ENCODE results near the gene SCRN2. TPM values are rescaled to one million over a fixed set of nuclear protein-coding genes. Genes with fewer than 3 reads are reported as not detected.

The SCRN2 gene
- total and polyA plus RNA-seq, 2 of the 13 experiments (the other 11 are each of a cell fraction or from before 2014, with no cell fraction given): 21.7 to 29.5 TPM

- no peak for TF ChIP-seq SOX13 (IDR thresholded peaks at IDR 0.05)
- no peak; a peak in 1 of 4 replicates for TF ChIP-seq SOX13 (CRISPR knock-in tag; conservative IDR thresholded peaks at IDR 0.05 in 1 of 2, IDR thresholded peaks at IDR 0.05 in 1 of 2)
- TF ChIP-seq ZNF275 (CRISPR knock-in tag; IDR thresholded peaks at IDR 0.05; ENCODE audit: borderline replicate concordance): no peak
- peak; percentile 22; the same call in 1 of the 2 replicates for TF ChIP-seq PITX1 (CRISPR knock-in tag; IDR thresholded peaks at IDR 0.05)
- no peak for TF ChIP-seq SRSF1 (optimal IDR thresholded peaks at IDR 0.05; ENCODE audit: low read depth, low read length)
- TF ChIP-seq MAF1 (CRISPR knock-in tag; IDR thresholded peaks at IDR 0.05; ENCODE audit: borderline replicate concordance): no peak
- TF ChIP-seq, protein P1, sequence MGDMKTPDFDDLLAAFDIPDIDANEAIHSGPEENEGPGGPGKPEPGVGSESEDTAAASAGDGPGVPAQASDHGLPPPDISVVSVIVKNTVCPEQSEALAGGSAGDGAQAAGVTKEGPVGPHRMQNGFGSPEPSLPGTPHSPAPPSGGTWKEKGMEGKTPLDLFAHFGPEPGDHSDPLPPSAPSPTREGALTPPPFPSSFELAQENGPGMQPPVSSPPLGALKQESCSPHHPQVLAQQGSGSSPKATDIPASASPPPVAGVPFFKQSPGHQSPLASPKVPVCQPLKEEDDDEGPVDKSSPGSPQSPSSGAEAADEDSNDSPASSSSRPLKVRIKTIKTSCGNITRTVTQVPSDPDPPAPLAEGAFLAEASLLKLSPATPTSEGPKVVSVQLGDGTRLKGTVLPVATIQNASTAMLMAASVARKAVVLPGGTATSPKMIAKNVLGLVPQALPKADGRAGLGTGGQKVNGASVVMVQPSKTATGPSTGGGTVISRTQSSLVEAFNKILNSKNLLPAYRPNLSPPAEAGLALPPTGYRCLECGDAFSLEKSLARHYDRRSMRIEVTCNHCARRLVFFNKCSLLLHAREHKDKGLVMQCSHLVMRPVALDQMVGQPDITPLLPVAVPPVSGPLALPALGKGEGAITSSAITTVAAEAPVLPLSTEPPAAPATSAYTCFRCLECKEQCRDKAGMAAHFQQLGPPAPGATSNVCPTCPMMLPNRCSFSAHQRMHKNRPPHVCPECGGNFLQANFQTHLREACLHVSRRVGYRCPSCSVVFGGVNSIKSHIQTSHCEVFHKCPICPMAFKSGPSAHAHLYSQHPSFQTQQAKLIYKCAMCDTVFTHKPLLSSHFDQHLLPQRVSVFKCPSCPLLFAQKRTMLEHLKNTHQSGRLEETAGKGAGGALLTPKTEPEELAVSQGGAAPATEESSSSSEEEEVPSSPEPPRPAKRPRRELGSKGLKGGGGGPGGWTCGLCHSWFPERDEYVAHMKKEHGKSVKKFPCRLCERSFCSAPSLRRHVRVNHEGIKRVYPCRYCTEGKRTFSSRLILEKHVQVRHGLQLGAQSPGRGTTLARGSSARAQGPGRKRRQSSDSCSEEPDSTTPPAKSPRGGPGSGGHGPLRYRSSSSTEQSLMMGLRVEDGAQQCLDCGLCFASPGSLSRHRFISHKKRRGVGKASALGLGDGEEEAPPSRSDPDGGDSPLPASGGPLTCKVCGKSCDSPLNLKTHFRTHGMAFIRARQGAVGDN (CRISPR knock-in tag; IDR thresholded peaks at IDR 0.05): peak; percentile 43
- no peak for TF ChIP-seq ZBTB7A (CRISPR knock-in tag; IDR thresholded peaks at IDR 0.05)
- TF ChIP-seq NKX3-1 (CRISPR knock-in tag; IDR thresholded peaks at IDR 0.05): no peak
- TF ChIP-seq HES4 (CRISPR knock-in tag; IDR thresholded peaks at IDR 0.05; ENCODE audit: borderline replicate concordance): 0 out of 2 replicates have a peak, but pooled peaks have one; percentile 22
- no peak for TF ChIP-seq DDIT3 (CRISPR knock-in tag; IDR thresholded peaks at IDR 0.05)
- no peak; the same call in 1 of the 2 replicates for TF ChIP-seq YEATS2 (CRISPR knock-in tag; IDR thresholded peaks at IDR 0.05; ENCODE audit: borderline replicate concordance)
- TF ChIP-seq, protein P2, sequence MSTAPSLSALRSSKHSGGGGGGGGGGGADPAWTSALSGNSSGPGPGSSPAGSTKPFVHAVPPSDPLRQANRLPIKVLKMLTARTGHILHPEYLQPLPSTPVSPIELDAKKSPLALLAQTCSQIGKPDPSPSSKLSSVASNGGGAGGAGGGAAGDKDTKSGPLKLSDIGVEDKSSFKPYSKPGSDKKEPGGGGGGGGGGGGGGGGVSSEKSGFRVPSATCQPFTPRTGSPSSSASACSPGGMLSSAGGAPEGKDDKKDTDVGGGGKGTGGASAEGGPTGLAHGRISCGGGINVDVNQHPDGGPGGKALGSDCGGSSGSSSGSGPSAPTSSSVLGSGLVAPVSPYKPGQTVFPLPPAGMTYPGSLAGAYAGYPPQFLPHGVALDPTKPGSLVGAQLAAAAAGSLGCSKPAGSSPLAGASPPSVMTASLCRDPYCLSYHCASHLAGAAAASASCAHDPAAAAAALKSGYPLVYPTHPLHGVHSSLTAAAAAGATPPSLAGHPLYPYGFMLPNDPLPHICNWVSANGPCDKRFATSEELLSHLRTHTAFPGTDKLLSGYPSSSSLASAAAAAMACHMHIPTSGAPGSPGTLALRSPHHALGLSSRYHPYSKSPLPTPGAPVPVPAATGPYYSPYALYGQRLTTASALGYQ (CRISPR knock-in tag; IDR thresholded peaks at IDR 0.05): no peak
- no peak for TF ChIP-seq KDM4B (CRISPR knock-in tag; IDR thresholded peaks at IDR 0.05)
- no peak for TF ChIP-seq GPBP1L1 (CRISPR knock-in tag; IDR thresholded peaks at IDR 0.05)
- TF ChIP-seq, protein P3, sequence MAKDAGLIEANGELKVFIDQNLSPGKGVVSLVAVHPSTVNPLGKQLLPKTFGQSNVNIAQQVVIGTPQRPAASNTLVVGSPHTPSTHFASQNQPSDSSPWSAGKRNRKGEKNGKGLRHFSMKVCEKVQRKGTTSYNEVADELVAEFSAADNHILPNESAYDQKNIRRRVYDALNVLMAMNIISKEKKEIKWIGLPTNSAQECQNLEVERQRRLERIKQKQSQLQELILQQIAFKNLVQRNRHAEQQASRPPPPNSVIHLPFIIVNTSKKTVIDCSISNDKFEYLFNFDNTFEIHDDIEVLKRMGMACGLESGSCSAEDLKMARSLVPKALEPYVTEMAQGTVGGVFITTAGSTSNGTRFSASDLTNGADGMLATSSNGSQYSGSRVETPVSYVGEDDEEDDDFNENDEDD (CRISPR knock-in tag; IDR thresholded peaks at IDR 0.05; ENCODE audit: borderline replicate concordance): no peak
- no peak for TF ChIP-seq HDAC1 (CRISPR knock-in tag; IDR thresholded peaks at IDR 0.05)
- TF ChIP-seq SP140L (CRISPR knock-in tag; IDR thresholded peaks at IDR 0.05; ENCODE audit: borderline replicate concordance): no peak
- no peak for TF ChIP-seq NCOA1 (CRISPR knock-in tag; IDR thresholded peaks at IDR 0.05)
Measured at GRCh38 chr17:47889734-47890529, 48.9 kb upstream of the SCRN2 start (continued).

Data from HepG2 (cell line).